ENCODE data around the gene SRBD1. TPM values are rescaled to one million over a fixed set of nuclear protein-coding genes. Genes with fewer than 3 reads are reported as not detected.

SRBD1 gene
- total RNA-seq, 4 donors from 2014 or later, result 9.0 to 22.0 (median 13.0) TPM

GRCh38 chr2:45636008-45636407 lies 24.9 kb upstream of the SRBD1 start:
- Histone ChIP-seq H3K36me3 (no peaks in the 10 kb centered on the region), H3K27me3 (no peaks in the 10 kb centered on the region), H3K4me3 (no peak overlapping the region), H3K27ac (replicated peaks in 1 of 4) (no peak overlapping the region), H3K9me3 (no peaks in the 10 kb centered on the region), H3K4me1 (no peaks in the 10 kb centered on the region)
- intact Hi-C loops (cut with DNase I), result no loop called here
- WGBS, result 82% methylated on average over 5 of the region's 5 CpGs
- DNase-seq (ENCODE audit: extremely low spot score), result no peak
- TF ChIP-seq CTCF (IDR thresholded peaks at IDR 0.05), result no peak
- TF ChIP-seq POLR2A (IDR thresholded peaks at IDR 0.05; ENCODE audit: low read depth), result no peak
- TF ChIP-seq EP300 (IDR thresholded peaks at IDR 0.05), result no peak
- TF ChIP-seq POLR2AphosphoS5 (IDR thresholded peaks at IDR 0.05), result no peak

GRCh38 chr2:45634223-45634622 lies 23.2 kb upstream of the SRBD1 start:
- Histone ChIP-seq H3K4me1 (no peaks in the 10 kb centered on the region), H3K27ac (replicated peaks in 1 of 4) (no peak overlapping the region), H3K4me3 (no peak overlapping the region), H3K9me3 (no peaks in the 10 kb centered on the region), H3K27me3 (no peaks in the 10 kb centered on the region), H3K36me3 (no peaks in the 10 kb centered on the region)
- intact Hi-C loops (cut with DNase I), result no loop called here
- no peak for DNase-seq (ENCODE audit: extremely low spot score)
- TF ChIP-seq EP300 (IDR thresholded peaks at IDR 0.05), result no peak
- TF ChIP-seq CTCF (IDR thresholded peaks at IDR 0.05), result no peak
- TF ChIP-seq POLR2AphosphoS5 (IDR thresholded peaks at IDR 0.05), result no peak
- no peak for TF ChIP-seq POLR2A (IDR thresholded peaks at IDR 0.05; ENCODE audit: low read depth)
- WGBS, result 85% methylated on average over 5 of the region's 5 CpGs

GRCh38 chr2:45631955-45632354 lies 20.9 kb upstream of the SRBD1 start:
- WGBS, result 88% methylated on average over 3 of the region's 3 CpGs

GRCh38 chr2:45631319-45631718 lies 20.3 kb upstream of the SRBD1 start:
- Histone ChIP-seq H3K27me3 (no peaks in the 10 kb centered on the region), H3K36me3 (no peaks in the 10 kb centered on the region), H3K9me3 (no peaks in the 10 kb centered on the region), H3K27ac (replicated peaks in 1 of 4) (no peak overlapping the region), H3K4me1 (peaks cover 0 to 7% (median 2%) of the 10 kb centered on the region in 4 donors), H3K4me3 (no peak overlapping the region)
- no peak for DNase-seq (ENCODE audit: extremely low spot score)
- TF ChIP-seq EP300 (IDR thresholded peaks at IDR 0.05), result no peak
- TF ChIP-seq CTCF (IDR thresholded peaks at IDR 0.05), result no peak
- TF ChIP-seq POLR2A (IDR thresholded peaks at IDR 0.05; ENCODE audit: low read depth), result no peak
- no peak for TF ChIP-seq POLR2AphosphoS5 (IDR thresholded peaks at IDR 0.05)
- intact Hi-C loops (cut with DNase I), result no loop called here
- WGBS, result 95% methylated on average over 3 of the region's 3 CpGs

More at GRCh38 chr2:45631955-45632354, 20.9 kb upstream of the SRBD1 start:
- Histone ChIP-seq H3K36me3 (no peaks in the 10 kb centered on the region), H3K27ac (replicated peaks in 1 of 4) (no peak overlapping the region), H3K27me3 (no peaks in the 10 kb centered on the region), H3K4me1 (peaks cover 0 to under 1% (median 0%) of the 10 kb centered on the region in 4 donors), H3K4me3 (no peak overlapping the region), H3K9me3 (no peaks in the 10 kb centered on the region)
- no peak for DNase-seq (ENCODE audit: extremely low spot score)
- intact Hi-C loops (cut with DNase I), result no loop called here
- TF ChIP-seq POLR2AphosphoS5 (IDR thresholded peaks at IDR 0.05) (no peak), POLR2A (IDR thresholded peaks at IDR 0.05; ENCODE audit: low read depth) (no peak), CTCF (IDR thresholded peaks at IDR 0.05) (no peak), EP300 (IDR thresholded peaks at IDR 0.05) (no peak)

GRCh38 chr2:45629971-45630370 lies 18.9 kb upstream of the SRBD1 start:
- H3K27ac ChIP-seq (replicated peaks in 1 of 4), result no peak overlapping the region
- WGBS, result 100% methylated on average over 1 of the region's 1 CpG
- no peak for TF ChIP-seq POLR2AphosphoS5 (IDR thresholded peaks at IDR 0.05)
- no peak for TF ChIP-seq EP300 (IDR thresholded peaks at IDR 0.05)
- TF ChIP-seq CTCF (IDR thresholded peaks at IDR 0.05), result no peak
- TF ChIP-seq POLR2A (IDR thresholded peaks at IDR 0.05; ENCODE audit: low read depth), result no peak
- H3K27me3 ChIP-seq, result no peaks in the 10 kb centered on the region
- intact Hi-C loops (cut with DNase I), result no loop called here
- no peak for DNase-seq (ENCODE audit: extremely low spot score)
- H3K4me1 ChIP-seq, result peaks cover 0 to 8% (median 4%) of the 10 kb centered on the region in 4 donors
- H3K9me3 ChIP-seq, result no peaks in the 10 kb centered on the region
- no peak overlapping the region for H3K4me3 ChIP-seq
- H3K36me3 ChIP-seq, result no peaks in the 10 kb centered on the region

Measured in esophagus muscularis mucosa (tissue), 4 donors.